Measurements from ENCODE around the gene ZFP90. TPM values are rescaled to one million over a fixed set of nuclear protein-coding genes. Genes with fewer than 3 reads are reported as not detected.
A peak's percentile ranks its signal among the peaks of the same experiment; 100 is the strongest.
"Not testable (repeated sequence)": the region's sequence is repeated elsewhere in the genome, so short reads cannot be mapped to it uniquely, and the experiment has no call there.

The ZFP90 gene
- total RNA-seq, 1 donor from 2014 or later, result 7.9 TPM

GRCh38 chr16:68512742-68513141 is 26.3 kb upstream of the ZFP90 start:
- ATAC-seq (no peak), DNase-seq (no peak)
- intact Hi-C loops (cut with micrococcal nuclease), result no loop called here

- no peak for DNase-seq
- no peak for ATAC-seq
- intact Hi-C loops (cut with micrococcal nuclease), result no loop called here
Observed at GRCh38 chr16:68514511-68514910, 24.6 kb upstream of the ZFP90 start.

GRCh38 chr16:68517606-68518166 is 21.4 kb upstream of the ZFP90 start:
- intact Hi-C loops (cut with micrococcal nuclease), result no loop called here
- ATAC-seq (no peak), DNase-seq (no peak)

- no peak for DNase-seq
- intact Hi-C loops (cut with micrococcal nuclease), result no loop called here
- no peak for ATAC-seq
Observed at GRCh38 chr16:68519225-68519745, 19.8 kb upstream of the ZFP90 start.

- DNase-seq, result peak; percentile 85
- peak; percentile 89 for ATAC-seq
- intact Hi-C loops (cut with micrococcal nuclease), result loop anchor here (10.0 kb wide), 1 partner anchor 274 kb away; no protein-coding TSS in a partner anchor
Observed at GRCh38 chr16:68520649-68521086, 18.4 kb upstream of the ZFP90 start.

GRCh38 chr16:68524069-68524820 is 14.8 kb upstream of the ZFP90 start:
- intact Hi-C loops (cut with micrococcal nuclease), result loop anchor here (10.0 kb wide), 1 partner anchor 271 kb away; no protein-coding TSS in a partner anchor
- DNase-seq (no peak), ATAC-seq (no peak)

GRCh38 chr16:68526143-68526781 is 12.8 kb upstream of the ZFP90 start:
- intact Hi-C loops (cut with micrococcal nuclease), result loop anchor here (10.0 kb wide), 1 partner anchor 269 kb away; no protein-coding TSS in a partner anchor
- DNase-seq, result no peak

GRCh38 chr16:68526782-68527145 is 12.3 kb upstream of the ZFP90 start:
- no peak for ATAC-seq
- DNase-seq, result no peak
- intact Hi-C loops (cut with micrococcal nuclease), result loop anchor here (10.0 kb wide), 1 partner anchor 268 kb away; no protein-coding TSS in a partner anchor

More at GRCh38 chr16:68526143-68526781, 12.8 kb upstream of the ZFP90 start:
- no peak for ATAC-seq

- DNase-seq (no peak), ATAC-seq (no peak)
- intact Hi-C loops (cut with micrococcal nuclease), result loop anchor here (10.0 kb wide), 1 partner anchor 267 kb away; no protein-coding TSS in a partner anchor
Observed at GRCh38 chr16:68528233-68528632, 10.9 kb upstream of the ZFP90 start.

- intact Hi-C loops (cut with micrococcal nuclease), result loop anchor here (10.0 kb wide), 1 partner anchor 266 kb away; no protein-coding TSS in a partner anchor
- DNase-seq, result peak; percentile 88
- peak; percentile 93 for ATAC-seq
Observed at GRCh38 chr16:68528686-68529379, 10.3 kb upstream of the ZFP90 start.

GRCh38 chr16:68529608-68529930 is 9.5 kb upstream of the ZFP90 start:
- intact Hi-C loops (cut with micrococcal nuclease), result loop anchor here (10.0 kb wide), 1 partner anchor 265 kb away; no protein-coding TSS in a partner anchor
- peak; percentile 25 for ATAC-seq

GRCh38 chr16:68529931-68530701 is 9.0 kb upstream of the ZFP90 start:
- ATAC-seq (peak; percentile 98), DNase-seq (peak; percentile 91)
- intact Hi-C loops (cut with micrococcal nuclease), result loop anchor here (10.0 kb wide), 1 partner anchor 265 kb away; no protein-coding TSS in a partner anchor

More at GRCh38 chr16:68529608-68529930, 9.5 kb upstream of the ZFP90 start:
- no peak for DNase-seq

- intact Hi-C loops (cut with micrococcal nuclease), result no loop called here
- ATAC-seq, result no peak
- no peak for DNase-seq
Observed at GRCh38 chr16:68533937-68534336, 5.2 kb upstream of the ZFP90 start.

GRCh38 chr16:68535331-68535730 is 3.8 kb upstream of the ZFP90 start:
- ATAC-seq (no peak), DNase-seq (no peak)
- intact Hi-C loops (cut with micrococcal nuclease), result no loop called here

- intact Hi-C loops (cut with micrococcal nuclease), result no loop called here
- no peak for DNase-seq
- ATAC-seq, result peak; percentile 23
Observed at GRCh38 chr16:68539711-68540239, 684 bp downstream of the ZFP90 start.

- intact Hi-C loops (cut with micrococcal nuclease), result no loop called here
- ATAC-seq (no peak), DNase-seq (no peak)
Observed at GRCh38 chr16:68548947-68549346, 9.9 kb downstream of the ZFP90 start.

- intact Hi-C loops (cut with micrococcal nuclease), result no loop called here
- DNase-seq (no peak), ATAC-seq (no peak)
Observed at GRCh38 chr16:68553186-68553585, 14.1 kb downstream of the ZFP90 start.

- intact Hi-C loops (cut with micrococcal nuclease); ATAC-seq; DNase-seq: not testable (repeated sequence)
Observed at GRCh38 chr16:68560341-68560740, 21.2 kb downstream of the ZFP90 start.

All from left ventricle myocardium superior (tissue), 1 donor.